Aorta (tissue), 5 donors: Measurements from ENCODE around the gene HDAC6. TPM values are rescaled to one million over a fixed set of nuclear protein-coding genes. Genes with fewer than 3 reads are reported as not detected.

ENCODE experiments used
- ATAC-seq: fragments of 200-7000 bp; cut with Tn5 transposase; one replicate; pipeline ENCODE4 v1.9.1; 2022; ENCODE audit warnings: moderate library complexity; ENCODE audit not compliant: low FRiP score
- DNase-seq, 2 donors: peaks; one replicate each; pipeline ENCODE4 v3.0.0-alpha.2; 2020
- H3K27ac ChIP-seq, 2 donors: one replicate each; pipeline ENCODE4 v1.5.1; 2013; ENCODE audit warnings: low read length in 2 of 2, mild to moderate bottlenecking in 2 of 2, moderate library complexity in 2 of 2, control low read depth in 1 of 2, inconsistent platforms in 1 of 2, low read depth in 1 of 2
- H3K27me3 ChIP-seq, 2 donors: one replicate each; pipeline ENCODE4 v1.6.1; 2013; ENCODE audit warnings: control low read depth in 1 of 2, low read length in 1 of 2, mild to moderate bottlenecking in 1 of 2, moderate library complexity in 1 of 2; ENCODE audit not compliant: insufficient read depth in 2 of 2, control insufficient read depth in 1 of 2
- H3K36me3 ChIP-seq, 2 donors: one replicate each; pipeline ENCODE4 v1.6.1; 2013; ENCODE audit warnings: control low read depth in 1 of 2, low read length in 1 of 2, mild to moderate bottlenecking in 1 of 2; ENCODE audit not compliant: insufficient read depth in 2 of 2, control insufficient read depth in 1 of 2
- H3K4me1 ChIP-seq, 2 donors: one replicate each; pipeline ENCODE4 v1.6.1; 2013; ENCODE audit warnings: low read length in 2 of 2, control low read depth in 1 of 2, mild to moderate bottlenecking in 1 of 2, moderate library complexity in 1 of 2; ENCODE audit not compliant: insufficient read depth in 2 of 2, control insufficient read depth in 1 of 2
- H3K4me3 ChIP-seq, 2 donors: one replicate each; pipeline ENCODE4 v1.5.1; 2013; ENCODE audit warnings: low read length in 2 of 2, control low read depth in 1 of 2, mild to moderate bottlenecking in 1 of 2
- H3K9me3 ChIP-seq: one replicate; pipeline ENCODE4 v1.6.1; 2013; ENCODE audit warnings: mild to moderate bottlenecking, low read length; ENCODE audit not compliant: control insufficient read depth
- WGBS, 2 donors: extraction: QIAGEN DNeasy Blood & Tissue Kit; methylation state at CpG; one replicate each; pipeline ENCODE4 v1.1.7; 2013; 5-methylcytosine and 5-hydroxymethylcytosine counted together
- intact Hi-C, 2 donors: fragments of 100-400 bp; cut with DNase I; formaldehyde crosslinking; loops; one replicate each; pipeline versions ENCODE4 v1.14.2 to v1.15.0; 2022
- polyA plus RNA-seq, 2 donors: library from polyadenylated mRNA; stranded (reverse); fragments of 200-250 nt; gene quantifications; one replicate each; pipeline ENCODE4 v1.2.3, GENCODE V29; 2013
- total RNA-seq, 2 donors: library from RNA; stranded (reverse); fragmentation: NEBNext Ultra II Directional; extraction: Animal tissue kit (Norgen Biotek cat#: 25700); gene quantifications; one replicate each; pipeline ENCODE4 v1.2.1, GENCODE V29; 2021
- donor health status: healthy with polysubstance abuse.
- donor health status: Bipolar disorder and iron deficiency.
- donor health status: DM: no; HTN: no; CAD: no.
- donor health status: DM: no; HTN: no; CAD: no.
- donor health status: DM: yes; HTN: yes; CAD: no.

HDAC6 gene
- total and polyA plus RNA-seq, 4 donors: 28.0 to 229 (median 83.5) TPM

GRCh38 chrX:48826876-48827653, 25.2 kb downstream of the HDAC6 start:
- Histone ChIP-seq H3K27me3 (no peaks in the 10 kb centered on the region), H3K9me3 (no peaks in the 10 kb centered on the region), H3K4me3 (no peak overlapping the region), H3K27ac (no peak overlapping the region), H3K4me1 (no peaks in the 10 kb centered on the region), H3K36me3 (no peaks in the 10 kb centered on the region)
- ATAC-seq: no peak
- WGBS, 2 donors: 67 to 70% methylated on average over 52 to 73 of the region's 73 CpGs
- intact Hi-C loops: no loop called here
- peak in 1 of 2 donors; percentile 70 for DNase-seq

GRCh38 chrX:48827654-48827968, 25.7 kb downstream of the HDAC6 start:
- H3K36me3 ChIP-seq: no peaks in the 10 kb centered on the region
- intact Hi-C loops: no loop called here
- no peaks in the 10 kb centered on the region for H3K27me3 ChIP-seq
- 72 to 88% methylated on average over 4 of the region's 4 CpGs for WGBS, 2 donors
- no peak overlapping the region for H3K27ac ChIP-seq
- H3K9me3 ChIP-seq: no peaks in the 10 kb centered on the region
- H3K4me3 ChIP-seq: no peak overlapping the region
- no peaks in the 10 kb centered on the region for H3K4me1 ChIP-seq
- DNase-seq (no peak), ATAC-seq (no peak)

- no peaks in the 10 kb centered on the region for H3K27me3 ChIP-seq
- no peak overlapping the region for H3K4me3 ChIP-seq
- no peak overlapping the region for H3K27ac ChIP-seq
- WGBS, 2 donors: 85 to 91% methylated on average over 24 of the region's 24 CpGs
- no peaks in the 10 kb centered on the region for H3K4me1 ChIP-seq
- peak in 1 of 2 donors; percentile 75 for DNase-seq
- ATAC-seq: no peak
- H3K36me3 ChIP-seq: no peaks in the 10 kb centered on the region
- no peaks in the 10 kb centered on the region for H3K9me3 ChIP-seq
- intact Hi-C loops: no loop called here
These were observed 27.3 kb downstream of the HDAC6 start for GRCh38 chrX:48829016-48829735.

GRCh38 chrX:48831136-48831908, 29.5 kb downstream of the HDAC6 start:
- H3K36me3 ChIP-seq: no peaks in the 10 kb centered on the region
- H3K4me1 ChIP-seq: no peaks in the 10 kb centered on the region
- DNase-seq (peak in 1 of 2 donors; percentile 74), ATAC-seq (no peak)
- H3K4me3 ChIP-seq: no peak overlapping the region
- no peak overlapping the region for H3K27ac ChIP-seq
- no peaks in the 10 kb centered on the region for H3K27me3 ChIP-seq
- no peaks in the 10 kb centered on the region for H3K9me3 ChIP-seq
- 16 to 34% methylated on average over 42 to 58 of the region's 58 CpGs for WGBS, 2 donors
- intact Hi-C loops: no loop called here

GRCh38 chrX:48831909-48832291, 30.0 kb downstream of the HDAC6 start:
- ATAC-seq (no peak), DNase-seq (peak in 1 of 2 donors; percentile 69)
- intact Hi-C loops: no loop called here
- WGBS, 2 donors: 4 to 14% methylated on average over 25 to 57 of the region's 57 CpGs
- Histone ChIP-seq H3K27me3 (no peaks in the 10 kb centered on the region), H3K4me3 (no peak overlapping the region), H3K36me3 (no peaks in the 10 kb centered on the region), H3K4me1 (no peaks in the 10 kb centered on the region), H3K27ac (no peak overlapping the region), H3K9me3 (no peaks in the 10 kb centered on the region)

GRCh38 chrX:48833542-48834138, 31.8 kb downstream of the HDAC6 start:
- intact Hi-C loops: no loop called here
- Histone ChIP-seq H3K27me3 (no peaks in the 10 kb centered on the region), H3K27ac (no peak overlapping the region), H3K4me3 (no peak overlapping the region), H3K9me3 (no peaks in the 10 kb centered on the region), H3K36me3 (no peaks in the 10 kb centered on the region), H3K4me1 (no peaks in the 10 kb centered on the region)
- DNase-seq: no peak
- 36 to 52% methylated on average over 9 of the region's 9 CpGs for whole genome bisulfite sequencing, 2 donors
- ATAC-seq: no peak

- ATAC-seq: no peak
- Histone ChIP-seq H3K4me3 (no peak overlapping the region), H3K9me3 (no peaks in the 10 kb centered on the region), H3K27ac (no peak overlapping the region), H3K36me3 (no peaks in the 10 kb centered on the region), H3K27me3 (no peaks in the 10 kb centered on the region), H3K4me1 (no peaks in the 10 kb centered on the region)
- intact Hi-C loops: no loop called here
- WGBS, 2 donors: 7 to 33% methylated on average over 7 of the region's 7 CpGs
- DNase-seq: peak in 1 of 2 donors; percentile 42
These were observed 32.5 kb downstream of the HDAC6 start for GRCh38 chrX:48834383-48834709.

- 14 to 43% methylated on average over 32 to 35 of the region's 35 CpGs for WGBS, 2 donors
- no peaks in the 10 kb centered on the region for H3K27me3 ChIP-seq
- no peak within 1 kb of the TSS for H3K4me3 ChIP-seq
- H3K27ac ChIP-seq: no peak within 1 kb of the TSS
- intact Hi-C loops: no loop called here
- H3K36me3 ChIP-seq: no peaks in the 10 kb centered on the region
- ATAC-seq (no peak), DNase-seq (no peak)
- H3K4me1 ChIP-seq: no peaks in the 10 kb centered on the region
- no peaks in the 10 kb centered on the region for H3K9me3 ChIP-seq
These were observed 33.9 kb downstream of the HDAC6 start, which contains the start of gene PCSK1N for GRCh38 chrX:48835524-48836329. Gene PCSK1N, minus strand, starts transcription at chrX:48835610. Its CDS starts 78 bp downstream, at chrX:48835532.
